Measurements from ENCODE around the gene DSC1.

DNA sequence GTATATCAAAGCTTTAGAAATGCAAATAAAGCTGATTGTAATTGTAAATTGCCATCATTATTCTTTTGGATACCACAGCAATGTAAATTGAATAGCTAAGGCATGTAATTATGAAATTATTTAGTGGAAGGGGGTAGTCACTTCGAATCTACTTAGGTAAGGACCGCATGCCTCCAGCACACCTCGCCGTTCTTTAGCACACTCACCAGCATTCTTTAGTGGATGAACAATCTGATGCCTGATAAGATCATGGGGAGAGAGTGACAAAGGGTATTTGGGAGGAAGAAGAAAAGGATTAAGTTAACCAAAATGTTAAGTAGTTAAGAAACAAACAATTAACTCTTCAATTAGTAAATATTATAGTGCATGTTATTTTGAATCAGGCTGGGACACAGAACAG lies 46.4 kb upstream of the DSC1 start:
- TF ChIP-seq SIN3A (IDR thresholded peaks at IDR 0.05; ENCODE audit: low read depth) = no peak
- no peak for TF ChIP-seq CTCF (IDR thresholded peaks at IDR 0.05 in 2 of 3, conservative IDR thresholded peaks at IDR 0.05 in 1 of 3; ENCODE audit: borderline replicate concordance in 1 of 3, insufficient read depth in 1 of 3, low read depth in 2 of 3, low read length in 2 of 3)
- TF ChIP-seq, protein P1, sequence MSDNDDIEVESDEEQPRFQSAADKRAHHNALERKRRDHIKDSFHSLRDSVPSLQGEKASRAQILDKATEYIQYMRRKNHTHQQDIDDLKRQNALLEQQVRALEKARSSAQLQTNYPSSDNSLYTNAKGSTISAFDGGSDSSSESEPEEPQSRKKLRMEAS (IDR thresholded peaks at IDR 0.05) = no peak
- no peak for TF ChIP-seq CBX3 (IDR thresholded peaks at IDR 0.05; ENCODE audit: low read depth)
- TF ChIP-seq TCF7L2 (IDR thresholded peaks at IDR 0.05; ENCODE audit: borderline replicate concordance, extremely low read depth, insufficient read depth, insufficient read length) = no peak
- no peak for TF ChIP-seq REST (IDR thresholded peaks at IDR 0.05; ENCODE audit: low read depth)
- no peak for TF ChIP-seq POLR2AphosphoS5 (IDR thresholded peaks at IDR 0.05; ENCODE audit: low read depth, low read length)
- TF ChIP-seq EZH2 (IDR thresholded peaks at IDR 0.05) = no peak
- TF ChIP-seq EZH2phosphoT487 (IDR thresholded peaks at IDR 0.05; ENCODE audit: borderline replicate concordance) = no peak
- TF ChIP-seq POLR2A (IDR thresholded peaks at IDR 0.05; ENCODE audit: borderline replicate concordance, extremely low read depth, insufficient read depth, insufficient read length) = no peak
- no peak for TF ChIP-seq ZNF274 (IDR thresholded peaks at IDR 0.05; ENCODE audit: low read depth, low read length)

Data from HCT116 (cell line).